ENCODE measurements around the gene AFAP1.

- no peak for TF ChIP-seq CTCF (IDR thresholded peaks at IDR 0.05)
- TF ChIP-seq POLR2A (IDR thresholded peaks at IDR 0.05), result no peak
- no peak for TF ChIP-seq POLR2AphosphoS5 (IDR thresholded peaks at IDR 0.05)
Observed at GRCh38 chr4:7983296-7983695, 43.6 kb upstream of the AFAP1 start.
